SH-SY5Y (cell line): ENCODE measurements around the gene DUSP6.

Experiments used
- GATA2 ChIP-seq: IDR thresholded peaks from 2 replicates; pipeline ENCODE4 v1.6.1; 2011; ENCODE audit warnings: mild to moderate bottlenecking, low read depth, low read length
- GATA3 ChIP-seq: IDR thresholded peaks from 2 replicates; pipeline ENCODE4 v1.6.1; 2011; ENCODE audit warnings: low read depth, mild to moderate bottlenecking, low read length, moderate library complexity

GRCh38 chr12:89340861-89341260 lies 11.4 kb downstream of the DUSP6 start:
- TF ChIP-seq GATA2 (no peak), GATA3 (no peak)
